ENCODE data around the gene TPPP2.
"Not testable (repeated sequence)": the region's sequence is repeated elsewhere in the genome, so short reads cannot be mapped to it uniquely, and the experiment has no call there.

Gene TPPP2

DNA sequence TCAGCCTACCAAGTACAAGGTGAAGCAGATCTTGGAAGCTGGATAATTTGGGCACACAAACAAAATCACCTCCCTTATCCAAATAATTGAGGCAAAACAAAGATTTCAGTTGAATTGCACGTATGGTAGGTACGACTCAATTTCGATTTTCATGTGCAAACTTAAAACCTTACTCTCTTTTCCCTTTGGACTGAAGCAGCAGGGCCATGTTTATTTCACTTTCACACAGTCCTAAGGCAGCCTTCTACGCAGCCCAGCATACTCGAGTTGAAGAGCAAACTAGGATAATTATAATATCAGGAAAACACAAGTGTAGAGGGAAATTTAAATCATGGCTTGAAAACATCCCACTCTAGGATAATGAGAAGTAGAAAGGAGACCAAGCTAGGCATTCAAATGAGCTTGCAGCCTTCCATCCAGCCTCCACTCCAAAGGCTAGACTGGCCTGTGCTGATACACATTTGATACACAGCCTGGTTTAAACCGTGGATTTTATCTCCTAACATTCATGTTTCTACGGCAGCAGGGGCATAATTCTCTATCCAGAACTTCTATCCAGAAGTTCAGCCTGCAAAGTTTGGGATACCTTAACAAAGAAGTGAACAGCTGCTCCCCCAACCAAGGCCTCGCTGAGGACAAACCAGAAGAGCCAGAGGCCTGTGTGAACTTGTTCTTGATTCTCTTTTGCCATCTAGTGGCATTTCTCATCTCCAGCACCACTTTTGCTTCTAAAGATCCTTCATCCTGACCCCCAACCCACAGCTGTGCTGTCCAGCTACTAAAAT, 9.8 kb downstream of the TPPP2 start:
- DNase-seq, result no peak

GRCh38 chr14:21040370-21040925, 10.4 kb downstream of the TPPP2 start:
- no peak for DNase-seq

GRCh38 chr14:21040941-21041340, 10.9 kb downstream of the TPPP2 start:
- DNase-seq, result not testable (repeated sequence)

DNA sequence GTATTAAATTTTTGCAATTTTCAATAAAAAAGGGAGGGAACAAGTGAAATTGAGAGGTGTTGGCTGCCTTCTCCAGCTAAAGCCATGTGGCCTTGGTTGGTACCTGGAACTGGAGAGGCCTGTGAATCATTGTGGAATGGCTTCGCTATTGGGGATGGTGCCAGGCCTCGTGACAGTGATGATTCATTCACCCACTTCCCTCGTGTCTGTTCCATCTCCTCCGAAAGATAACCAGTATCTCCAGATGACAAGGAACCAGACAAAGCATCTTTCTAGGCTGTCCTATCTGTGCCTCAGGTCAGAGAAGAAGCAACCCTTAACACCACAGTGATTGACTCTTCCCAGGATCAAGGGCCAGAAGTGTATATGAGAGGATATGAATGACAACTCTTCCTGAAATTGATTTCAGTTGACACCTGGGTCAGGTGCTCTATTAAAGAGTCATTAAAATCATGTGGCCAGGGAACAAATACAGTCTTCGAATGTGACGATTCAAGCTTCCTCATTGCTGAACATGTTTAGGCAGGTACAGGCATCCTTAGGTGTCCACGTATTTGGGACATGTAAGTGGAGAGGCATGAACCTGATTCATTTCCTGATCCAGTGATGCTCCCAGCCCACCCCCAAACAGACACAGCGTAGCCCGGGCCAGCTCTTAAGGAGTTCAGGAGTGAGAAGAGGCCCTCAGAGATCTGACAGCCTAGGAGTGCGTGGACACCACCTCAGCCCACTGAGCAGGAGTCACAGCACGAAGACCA, 11.8 kb downstream of the TPPP2 start, which contains the start of gene RNASE7:
TSS of gene RNASE7 (plus strand) at position 687 of the 758 bp plus-strand sequence. CDS start 631 bp downstream, outside the sequence.
- no peak for DNase-seq

- no peak for DNase-seq
These were observed 12.9 kb downstream of the TPPP2 start for GRCh38 chr14:21042918-21043317.

- no peak for DNase-seq
These were observed 13.5 kb downstream of the TPPP2 start for GRCh38 chr14:21043387-21043973.

- no peak for DNase-seq
These were observed 14.1 kb downstream of the TPPP2 start for GRCh38 chr14:21043974-21044618.

GRCh38 chr14:21047378-21047781, 17.4 kb downstream of the TPPP2 start:
- DNase-seq, result no peak

GRCh38 chr14:21048638-21049037, 18.6 kb downstream of the TPPP2 start:
- DNase-seq, result no peak

- no peak for DNase-seq
These were observed 19.3 kb downstream of the TPPP2 start for GRCh38 chr14:21049271-21049673.

DNA sequence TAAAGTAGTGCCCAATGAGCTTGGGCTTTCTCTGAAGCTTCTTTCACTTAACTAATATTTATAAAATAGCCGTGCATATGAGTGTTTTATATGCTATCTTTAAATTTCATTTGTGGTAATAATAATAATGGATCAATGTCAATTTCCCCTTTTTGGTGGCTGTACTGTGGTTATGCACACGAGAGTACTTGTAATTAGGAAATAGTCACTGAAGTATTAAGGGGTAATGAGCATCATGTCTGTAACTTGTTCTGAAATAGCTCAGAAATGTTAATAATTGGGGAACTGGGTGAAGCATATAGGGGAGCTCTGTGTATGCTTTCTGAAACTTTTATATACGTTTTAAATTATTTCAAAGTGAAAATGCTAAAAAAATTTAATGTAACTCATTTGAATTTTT, 20.6 kb downstream of the TPPP2 start:
- DNase-seq, result no peak

- DNase-seq, result no peak
These were observed 23.4 kb downstream of the TPPP2 start for GRCh38 chr14:21053184-21054122.

GRCh38 chr14:21054123-21054767, 24.2 kb downstream of the TPPP2 start:
- no peak for DNase-seq

DNA sequence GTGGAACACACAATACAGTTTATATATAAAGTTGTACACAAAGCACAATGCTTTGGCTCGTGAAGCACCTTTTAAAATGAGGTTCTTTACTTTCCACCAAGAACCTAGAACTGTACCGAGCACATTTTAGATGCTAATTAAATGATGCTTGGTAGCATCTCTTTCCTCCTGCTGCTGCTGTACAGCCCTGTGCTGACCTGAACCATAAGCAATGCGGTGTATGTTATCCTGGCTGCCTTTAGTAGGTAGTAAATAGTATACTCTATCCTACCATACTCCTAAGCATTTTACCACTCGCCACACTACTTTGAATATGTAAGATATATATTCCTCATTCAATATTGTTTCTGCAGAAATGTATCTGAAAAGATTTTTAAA, 24.7 kb downstream of the TPPP2 start:
- no peak for DNase-seq

- DNase-seq, result no peak
These were observed 25.6 kb downstream of the TPPP2 start for GRCh38 chr14:21055432-21056117.

- no peak for DNase-seq
These were observed 26.6 kb downstream of the TPPP2 start for GRCh38 chr14:21056520-21057163.

GRCh38 chr14:21057803-21058675, 28.0 kb downstream of the TPPP2 start, which contains the start of gene RNASE8:
RNASE8 (plus strand) TSS chr14:21057822; CDS start chr14:21057893, 71 bp downstream.
- no peak for DNase-seq

GRCh38 chr14:21058903-21059302, 28.9 kb downstream of the TPPP2 start:
- DNase-seq, result no peak

All from activated gamma-delta T cell treated with Interleukin-2 at 50 U/mL for 16 hours (primary cell).